Right atrium auricular region (tissue), 2 donors: ENCODE measurements around the gene ATP1B3. TPM values are rescaled to one million over a fixed set of nuclear protein-coding genes. Genes with fewer than 3 reads are reported as not detected.

Experiments
- DNase-seq: peaks from one replicate; pipeline ENCODE4 v3.0.0-alpha.2; 2019; ENCODE audit warnings: low spot score
- H3K27ac ChIP-seq, 2 donors: fragments of 200-600 bp; sonication (generic); 1 replicate in 1 of 2; 2 replicates in 1 of 2; pipeline ENCODE4 v1.5.1; 2016 to 2019
- H3K27me3 ChIP-seq, 2 donors: fragments of 200-600 bp; sonication (generic); one replicate each; pipeline versions ENCODE4 v1.5.1 to v1.6.0; 2017 to 2019
- H3K36me3 ChIP-seq: fragments of 200-600 bp; sonication (generic); one replicate; pipeline ENCODE4 v1.5.1; 2016
- H3K4me1 ChIP-seq, 2 donors: fragments of 200-600 bp; sonication (generic); one replicate each; pipeline versions ENCODE4 v1.5.1 to v1.6.0; 2017 to 2019
- H3K4me3 ChIP-seq, 2 donors: fragments of 200-600 bp; sonication (generic); 1 replicate in 1 of 2; 2 replicates in 1 of 2; pipeline ENCODE4 v1.5.1; 2017 to 2019; ENCODE audit warnings: mild to moderate bottlenecking in 1 of 2, moderate library complexity in 1 of 2
- H3K9me3 ChIP-seq, 2 donors: fragments of 200-600 bp; sonication (generic); one replicate each; pipeline ENCODE4 v1.5.1; 2019
- total RNA-seq, 2 donors: library from RNA; depleted of rRNA; stranded (reverse); fragments of >200 nt; gene quantifications; one replicate each; pipeline ENCODE4 v1.1.0, GENCODE V29; 2016
- TF ChIP-seq, protein P1 (sequence below), 2 donors: fragments of 200-600 bp; sonication (generic); IDR thresholded peaks; one replicate each; pipeline ENCODE4 v1.5.1; 2019; ENCODE audit warnings: antibody characterized with exemption in 2 of 2

The ATP1B3 gene
- total RNA-seq, 2 donors from 2014 or later: 33.7 to 44.7 TPM

DNA sequence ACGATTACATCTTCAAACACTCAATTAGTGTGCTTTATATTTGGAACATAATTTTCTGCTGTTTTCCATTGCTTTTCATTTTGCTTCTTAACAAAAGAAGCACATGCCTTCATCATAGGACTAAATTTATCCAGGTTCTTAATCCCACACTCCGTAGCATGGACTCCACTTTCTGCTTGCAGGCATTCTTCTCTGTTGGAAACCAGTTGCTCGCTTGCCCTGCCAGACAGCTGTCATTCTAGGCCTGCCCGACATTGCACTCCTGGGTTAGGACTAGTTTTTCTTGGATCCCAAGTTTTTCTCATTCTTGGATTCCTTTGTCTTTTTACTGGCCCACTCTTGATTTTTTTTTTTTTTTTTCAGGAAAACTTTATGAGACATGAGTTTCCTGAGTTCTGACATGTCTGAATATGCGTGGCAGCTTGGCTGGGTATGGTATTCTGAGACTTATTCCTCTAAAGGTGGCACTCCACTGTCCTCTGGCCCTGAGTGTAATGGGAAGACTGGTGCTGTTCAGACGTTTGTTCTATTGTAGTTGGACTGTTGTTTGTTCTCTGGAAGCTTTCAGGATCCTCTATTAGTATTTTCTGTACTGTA is 6.3 kb upstream of the ATP1B3 start:
- Histone ChIP-seq H3K9me3 (no peaks in the 10 kb centered on the region), H3K27me3 (no peaks in the 10 kb centered on the region), H3K27ac (no peak overlapping the region), H3K4me1 (no peaks in the 10 kb centered on the region), H3K36me3 (no peaks in the 10 kb centered on the region), H3K4me3 (no peak overlapping the region)
- TF ChIP-seq, protein P1, sequence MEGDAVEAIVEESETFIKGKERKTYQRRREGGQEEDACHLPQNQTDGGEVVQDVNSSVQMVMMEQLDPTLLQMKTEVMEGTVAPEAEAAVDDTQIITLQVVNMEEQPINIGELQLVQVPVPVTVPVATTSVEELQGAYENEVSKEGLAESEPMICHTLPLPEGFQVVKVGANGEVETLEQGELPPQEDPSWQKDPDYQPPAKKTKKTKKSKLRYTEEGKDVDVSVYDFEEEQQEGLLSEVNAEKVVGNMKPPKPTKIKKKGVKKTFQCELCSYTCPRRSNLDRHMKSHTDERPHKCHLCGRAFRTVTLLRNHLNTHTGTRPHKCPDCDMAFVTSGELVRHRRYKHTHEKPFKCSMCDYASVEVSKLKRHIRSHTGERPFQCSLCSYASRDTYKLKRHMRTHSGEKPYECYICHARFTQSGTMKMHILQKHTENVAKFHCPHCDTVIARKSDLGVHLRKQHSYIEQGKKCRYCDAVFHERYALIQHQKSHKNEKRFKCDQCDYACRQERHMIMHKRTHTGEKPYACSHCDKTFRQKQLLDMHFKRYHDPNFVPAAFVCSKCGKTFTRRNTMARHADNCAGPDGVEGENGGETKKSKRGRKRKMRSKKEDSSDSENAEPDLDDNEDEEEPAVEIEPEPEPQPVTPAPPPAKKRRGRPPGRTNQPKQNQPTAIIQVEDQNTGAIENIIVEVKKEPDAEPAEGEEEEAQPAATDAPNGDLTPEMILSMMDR (IDR thresholded peaks at IDR 0.05): no peak
- DNase-seq: no peak

DNA sequence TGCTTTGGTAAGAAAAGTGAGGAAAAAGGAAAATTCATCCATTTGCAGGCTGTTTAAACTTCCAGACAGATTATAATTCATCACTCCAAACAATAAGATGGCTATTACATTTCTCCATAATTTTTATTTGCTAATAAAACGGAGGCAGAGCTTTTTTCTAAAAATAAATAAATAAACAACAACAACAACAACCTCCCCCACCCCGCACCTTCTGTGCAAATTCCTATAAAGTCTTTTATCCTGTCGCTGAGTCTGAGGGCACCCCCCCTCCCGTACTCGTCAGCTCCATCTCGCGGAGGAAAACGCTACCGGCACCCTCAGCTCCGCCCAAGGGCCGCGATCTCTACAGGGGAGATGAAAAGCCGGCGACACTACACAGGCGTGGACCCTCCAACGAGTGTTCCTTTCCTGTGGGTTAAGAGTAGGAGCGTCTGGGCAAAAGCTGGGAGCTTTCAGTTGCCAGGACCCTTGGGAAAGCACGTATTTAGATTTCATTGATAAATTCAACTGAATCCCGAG is 1.0 kb upstream of the ATP1B3 start:
- H3K36me3 ChIP-seq: no peaks in the 10 kb centered on the region
- TF ChIP-seq, protein P1 (IDR thresholded peaks at IDR 0.05): peak; percentile 84 to 92

DNA sequence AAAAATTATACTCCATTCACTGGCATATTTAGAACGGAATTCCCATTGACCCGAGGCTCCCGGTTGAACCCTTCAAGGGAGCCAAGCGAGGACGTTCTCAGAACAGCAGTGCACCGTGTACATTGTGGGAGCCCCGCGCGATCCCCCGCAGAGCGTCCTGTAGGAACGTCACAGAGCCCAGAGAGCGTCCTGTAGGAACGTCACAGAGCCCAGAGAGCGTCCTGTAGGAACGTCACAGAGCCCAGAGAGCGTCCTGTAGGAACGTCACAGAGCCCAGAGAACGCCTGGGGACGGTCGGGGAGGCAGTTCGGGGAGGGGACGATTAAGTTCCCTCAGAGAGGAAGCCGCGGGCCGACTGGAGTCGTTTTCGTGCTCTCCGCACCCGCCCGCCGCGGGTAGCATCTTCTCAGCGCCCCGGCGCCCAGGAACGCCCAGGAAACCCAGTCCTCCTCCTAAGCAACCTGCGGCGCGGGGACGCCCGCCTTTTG is 506 bp upstream of the ATP1B3 start:
- Histone ChIP-seq H3K9me3 (no peaks in the 10 kb centered on the region), H3K27me3 (no peaks in the 10 kb centered on the region), H3K27ac (peak overlapping the region; percentile 100), H3K36me3 (no peaks in the 10 kb centered on the region), H3K4me3 (peak overlapping the region; percentile 83 to 98), H3K4me1 (peaks cover 0 to 17% of the 10 kb centered on the region in 2 donors)
- TF ChIP-seq, protein P1 (IDR thresholded peaks at IDR 0.05): no peak
- DNase-seq: peak; percentile 82

More for the DNA sequence above, 1.0 kb upstream of the ATP1B3 start:
- peak; percentile 88 for DNase-seq
- H3K27ac ChIP-seq: peak overlapping the region; percentile 100
- no peaks in the 10 kb centered on the region for H3K9me3 ChIP-seq
- no peaks in the 10 kb centered on the region for H3K27me3 ChIP-seq
- peak overlapping the region; percentile 83 to 98 for H3K4me3 ChIP-seq
- peaks cover 0 to 17% of the 10 kb centered on the region in 2 donors for H3K4me1 ChIP-seq

DNA sequence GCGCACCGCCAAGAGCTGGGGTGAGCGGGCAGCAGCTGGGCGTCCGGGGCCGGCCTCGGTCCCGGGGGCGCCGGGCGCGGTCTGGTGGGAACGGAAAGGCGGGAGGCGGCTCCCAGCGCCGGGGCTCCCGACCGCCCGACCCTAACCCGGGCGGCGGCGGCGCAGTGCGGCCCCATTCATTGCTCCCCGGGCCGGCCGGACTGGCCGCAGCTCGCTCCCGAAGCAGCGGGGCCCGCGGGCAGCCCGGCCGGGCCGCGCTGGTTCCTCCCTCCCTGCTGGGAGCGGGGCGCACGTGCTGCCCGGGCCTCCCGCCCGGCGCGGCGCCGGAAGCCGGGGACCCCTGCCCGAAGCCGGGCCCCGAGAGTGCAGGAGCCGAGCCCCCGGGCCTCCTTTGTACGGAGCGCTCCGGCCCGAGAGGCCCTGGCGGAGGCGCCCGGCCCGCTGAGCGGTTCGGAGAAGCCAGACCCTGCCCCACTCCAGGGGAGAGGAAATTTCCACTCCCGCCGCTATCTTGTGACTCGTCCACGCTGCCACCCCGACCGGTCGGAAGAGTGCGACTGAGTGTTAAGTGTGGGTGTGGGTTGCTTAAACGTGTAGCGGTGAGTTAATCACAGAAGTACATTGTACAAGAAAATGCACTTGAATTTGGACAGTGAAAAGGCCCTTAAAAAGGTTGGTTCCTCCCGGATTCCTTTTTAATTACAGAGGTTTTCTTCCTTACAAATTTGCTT is 613 bp downstream of the ATP1B3 start:
- Histone ChIP-seq H3K4me1 (peaks cover 0 to 17% of the 10 kb centered on the region in 2 donors), H3K36me3 (no peaks in the 10 kb centered on the region), H3K27me3 (no peaks in the 10 kb centered on the region), H3K27ac (peak overlapping the region; percentile 100), H3K9me3 (no peaks in the 10 kb centered on the region), H3K4me3 (peak overlapping the region; percentile 83 to 98)
- DNase-seq: peak; percentile 72
- TF ChIP-seq, protein P1 (IDR thresholded peaks at IDR 0.05): no peak

DNA sequence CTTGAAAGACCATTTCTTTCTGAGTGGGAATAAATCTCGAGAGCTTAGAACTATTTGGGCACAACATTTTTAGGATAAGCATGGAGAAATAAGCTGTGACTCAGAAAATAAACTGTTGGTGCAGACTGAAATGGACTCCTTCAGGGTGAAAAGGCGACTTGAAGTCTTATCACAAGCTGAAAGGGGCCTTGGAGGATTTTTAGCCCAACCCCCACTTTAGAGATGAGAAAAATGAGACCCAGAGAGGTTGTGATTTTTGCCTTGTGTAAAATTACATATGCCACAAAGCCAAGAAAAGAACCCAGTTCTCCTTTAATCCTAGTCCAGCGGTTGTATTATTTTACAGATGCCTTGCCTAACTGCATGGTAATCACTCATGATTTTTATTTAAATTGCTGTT is 1.5 kb downstream of the ATP1B3 start:
- peak overlapping the region; percentile 100 for H3K27ac ChIP-seq

More for the DNA sequence above, 1.5 kb downstream of the ATP1B3 start:
- Histone ChIP-seq H3K36me3 (no peaks in the 10 kb centered on the region), H3K27me3 (no peaks in the 10 kb centered on the region), H3K9me3 (no peaks in the 10 kb centered on the region), H3K4me1 (peaks cover 0 to 17% of the 10 kb centered on the region in 2 donors), H3K4me3 (peak overlapping the region; percentile 83 to 98)
- TF ChIP-seq, protein P1 (IDR thresholded peaks at IDR 0.05): no peak
- no peak for DNase-seq
